ENCODE measurements around the gene ASCC3.

GRCh38 chr6:100463630-100464161 is 417.4 kb downstream of the ASCC3 start:
- TF ChIP-seq, protein P1, sequence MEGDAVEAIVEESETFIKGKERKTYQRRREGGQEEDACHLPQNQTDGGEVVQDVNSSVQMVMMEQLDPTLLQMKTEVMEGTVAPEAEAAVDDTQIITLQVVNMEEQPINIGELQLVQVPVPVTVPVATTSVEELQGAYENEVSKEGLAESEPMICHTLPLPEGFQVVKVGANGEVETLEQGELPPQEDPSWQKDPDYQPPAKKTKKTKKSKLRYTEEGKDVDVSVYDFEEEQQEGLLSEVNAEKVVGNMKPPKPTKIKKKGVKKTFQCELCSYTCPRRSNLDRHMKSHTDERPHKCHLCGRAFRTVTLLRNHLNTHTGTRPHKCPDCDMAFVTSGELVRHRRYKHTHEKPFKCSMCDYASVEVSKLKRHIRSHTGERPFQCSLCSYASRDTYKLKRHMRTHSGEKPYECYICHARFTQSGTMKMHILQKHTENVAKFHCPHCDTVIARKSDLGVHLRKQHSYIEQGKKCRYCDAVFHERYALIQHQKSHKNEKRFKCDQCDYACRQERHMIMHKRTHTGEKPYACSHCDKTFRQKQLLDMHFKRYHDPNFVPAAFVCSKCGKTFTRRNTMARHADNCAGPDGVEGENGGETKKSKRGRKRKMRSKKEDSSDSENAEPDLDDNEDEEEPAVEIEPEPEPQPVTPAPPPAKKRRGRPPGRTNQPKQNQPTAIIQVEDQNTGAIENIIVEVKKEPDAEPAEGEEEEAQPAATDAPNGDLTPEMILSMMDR (IDR thresholded peaks at IDR 0.05; ENCODE audit: low read length): no peak
- TF ChIP-seq EZH2 (IDR thresholded peaks at IDR 0.05; ENCODE audit: borderline replicate concordance, low read length): no peak

Measured in OCI-LY1 (cell line).